Measurements from ENCODE around the gene CCNL1.

Gene CCNL1

DNA sequence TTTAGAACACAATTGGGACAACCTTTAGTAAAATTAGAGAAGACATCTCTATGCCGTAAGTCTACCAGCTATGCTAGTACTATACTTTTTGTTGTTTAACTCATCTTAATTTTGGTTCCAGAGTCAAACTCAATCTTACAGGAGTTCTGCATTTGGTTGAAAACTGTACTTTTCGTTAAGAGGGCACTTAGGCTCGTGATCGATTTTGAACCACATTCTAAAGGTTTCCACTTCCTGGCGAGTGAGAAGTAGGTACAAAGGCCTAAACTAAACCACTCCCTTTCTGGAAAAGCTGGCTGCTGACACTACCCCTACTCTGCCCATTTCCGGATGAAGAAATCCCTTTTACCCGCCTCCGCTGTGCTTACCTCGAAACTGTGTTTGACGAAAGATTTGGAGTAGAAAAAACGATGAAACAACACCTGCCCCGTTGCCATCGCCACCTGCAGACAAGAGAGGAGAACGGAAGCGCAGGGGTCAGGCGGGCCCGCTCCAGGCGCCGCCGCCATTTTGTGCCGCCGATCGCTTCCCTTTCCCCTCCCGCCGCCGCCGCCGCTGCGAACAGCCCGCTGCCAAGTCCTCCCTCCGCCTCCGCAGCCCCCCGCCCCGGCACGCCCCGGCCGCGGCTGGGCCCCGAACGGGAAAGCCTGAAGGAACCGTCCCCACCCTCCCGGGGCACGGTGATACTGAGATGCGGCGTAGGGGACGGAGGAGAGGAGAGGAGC lies 748 bp downstream of the CCNL1 start:
- Mint-ChIP-seq H3K9me3 (no peaks in the 10 kb centered on the region), H3K27me3 (no peaks in the 10 kb centered on the region), H3K4me3 (peak overlapping the region; percentile 85), H3K27ac (peak overlapping the region; percentile 95), H3K36me3 (peaks cover 50% of the 10 kb centered on the region), H3K4me1 (peaks cover 66% of the 10 kb centered on the region)
- peak; percentile 75 for ATAC-seq

DNA sequence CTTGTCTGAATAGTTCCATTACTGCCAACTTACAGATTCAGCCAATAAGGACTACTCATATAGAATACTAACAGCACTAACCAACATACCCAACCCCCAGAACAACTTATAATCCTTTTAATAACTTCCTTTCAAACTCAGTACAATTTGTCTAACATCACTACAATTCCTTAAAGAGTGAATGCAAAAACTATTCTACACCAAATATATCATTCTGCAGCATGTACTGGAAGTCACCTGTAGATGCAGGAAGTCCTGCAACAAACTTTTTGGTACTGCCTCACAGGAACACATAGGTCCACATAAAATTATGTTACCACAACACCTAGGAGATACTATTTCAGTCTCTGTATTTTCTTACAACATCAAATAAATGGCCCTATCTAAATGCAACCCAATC lies 2.1 kb downstream of the CCNL1 start:
- H3K9me3 Mint-ChIP-seq = no peaks in the 10 kb centered on the region
- peaks cover 57% of the 10 kb centered on the region for H3K4me1 Mint-ChIP-seq
- ATAC-seq = no peak
- H3K27me3 Mint-ChIP-seq = no peaks in the 10 kb centered on the region
- H3K27ac Mint-ChIP-seq = peak overlapping the region; percentile 95
- H3K4me3 Mint-ChIP-seq = peak overlapping the region; percentile 85
- H3K36me3 Mint-ChIP-seq = peaks cover 51% of the 10 kb centered on the region

DNA sequence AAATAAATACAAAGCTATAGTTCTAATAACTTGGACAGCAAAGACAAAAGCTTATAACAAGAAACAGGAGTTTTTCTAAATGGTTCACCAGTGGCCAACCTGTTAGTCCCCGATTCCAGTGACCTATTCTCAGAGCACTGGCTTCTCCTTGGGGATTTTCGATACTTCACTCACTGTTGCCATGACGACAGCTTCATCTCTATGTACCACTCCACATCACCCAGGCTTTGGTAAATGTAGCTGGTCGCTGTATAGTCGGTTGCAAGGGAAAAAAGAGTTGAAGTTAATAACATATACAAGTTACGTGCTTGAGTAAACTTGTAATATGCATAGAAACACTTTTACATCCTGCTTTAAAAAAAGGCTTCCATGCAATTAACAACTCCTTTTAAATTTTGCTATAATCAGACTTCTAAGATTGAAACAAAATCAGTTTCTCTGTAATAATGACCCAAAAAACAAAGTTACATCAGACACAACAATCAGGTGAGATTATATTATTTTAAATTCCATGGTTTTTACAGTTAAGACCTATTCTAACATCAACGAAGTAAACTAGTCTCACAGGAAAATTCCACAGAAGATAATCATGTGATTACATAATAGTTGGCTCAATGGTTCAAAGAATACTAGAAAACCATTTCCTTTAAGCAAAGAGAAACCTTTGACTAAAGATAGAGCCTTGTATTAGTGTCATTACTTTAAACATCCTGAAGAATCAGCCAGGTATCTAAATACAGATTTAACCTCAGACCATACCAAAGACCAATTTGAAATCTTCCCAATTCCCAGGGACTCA lies 2.9 kb downstream of the CCNL1 start:
- Mint-ChIP-seq H3K4me1 (peaks cover 56% of the 10 kb centered on the region), H3K36me3 (peaks cover 51% of the 10 kb centered on the region), H3K27ac (no peak overlapping the region), H3K27me3 (no peaks in the 10 kb centered on the region), H3K9me3 (no peaks in the 10 kb centered on the region), H3K4me3 (peak overlapping the region; percentile 85)
- no peak for ATAC-seq

DNA sequence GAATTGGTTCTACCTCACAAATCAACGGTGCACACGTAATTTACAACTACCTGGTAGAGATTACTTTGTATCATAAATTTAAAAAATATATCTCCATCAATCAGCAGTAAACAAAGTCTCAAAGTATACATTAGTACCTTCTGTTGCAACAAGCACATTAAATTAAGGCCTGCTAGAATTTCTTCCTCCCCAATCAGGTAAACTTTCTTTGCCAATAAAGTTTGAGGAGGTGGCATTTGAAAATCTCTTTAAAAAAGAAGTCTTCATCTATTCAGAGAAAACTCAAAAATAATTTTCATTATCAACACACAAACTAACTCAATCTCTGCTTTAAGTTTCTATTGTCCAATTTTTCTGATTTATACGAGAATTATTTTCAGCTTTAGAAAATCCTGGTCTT lies 4.4 kb downstream of the CCNL1 start:
- no peaks in the 10 kb centered on the region for H3K9me3 Mint-ChIP-seq
- no peak for ATAC-seq
- H3K4me1 Mint-ChIP-seq = peaks cover 51% of the 10 kb centered on the region
- H3K27me3 Mint-ChIP-seq = no peaks in the 10 kb centered on the region
- no peak overlapping the region for H3K27ac Mint-ChIP-seq
- H3K4me3 Mint-ChIP-seq = no peak overlapping the region
- peaks cover 63% of the 10 kb centered on the region for H3K36me3 Mint-ChIP-seq

DNA sequence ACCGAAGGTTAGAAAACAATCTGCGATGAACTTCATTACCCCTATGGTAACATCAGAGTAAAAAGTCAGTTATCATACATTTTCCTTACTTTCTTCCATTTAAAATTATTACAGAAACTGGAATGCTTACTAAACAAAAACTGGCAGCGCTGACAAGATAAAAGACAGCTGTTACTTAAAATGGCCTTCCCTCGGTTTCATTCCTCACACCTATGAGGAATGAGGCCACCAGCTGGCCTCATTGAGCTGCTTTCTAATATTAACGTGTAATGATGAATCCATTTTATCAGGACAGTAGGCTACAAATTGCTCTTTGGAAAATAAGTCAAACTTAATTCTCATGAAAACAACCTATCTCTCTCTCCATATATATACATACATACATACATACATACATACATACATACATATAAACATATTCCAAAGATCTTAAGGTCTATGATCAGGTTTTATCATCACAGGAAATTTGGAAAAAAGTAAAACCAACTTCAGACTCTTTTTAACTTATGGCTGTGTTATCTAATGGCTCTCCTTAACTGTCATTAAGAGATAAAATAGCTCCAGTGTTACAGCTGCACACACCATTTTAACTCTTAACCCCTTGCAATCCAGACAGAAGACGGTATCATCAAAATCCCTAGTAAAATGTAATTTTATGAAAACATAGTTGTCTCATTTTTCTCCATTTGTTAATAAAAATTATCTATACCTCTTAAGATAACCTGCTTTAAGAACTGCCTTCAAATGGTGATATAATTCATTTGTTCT lies 5.2 kb downstream of the CCNL1 start:
- peak overlapping the region; percentile 21 for H3K4me3 Mint-ChIP-seq
- H3K4me1 Mint-ChIP-seq = peaks cover 50% of the 10 kb centered on the region
- peaks cover 67% of the 10 kb centered on the region for H3K36me3 Mint-ChIP-seq
- ATAC-seq = no peak
- no peaks in the 10 kb centered on the region for H3K9me3 Mint-ChIP-seq
- H3K27me3 Mint-ChIP-seq = no peaks in the 10 kb centered on the region
- H3K27ac Mint-ChIP-seq = no peak overlapping the region

DNA sequence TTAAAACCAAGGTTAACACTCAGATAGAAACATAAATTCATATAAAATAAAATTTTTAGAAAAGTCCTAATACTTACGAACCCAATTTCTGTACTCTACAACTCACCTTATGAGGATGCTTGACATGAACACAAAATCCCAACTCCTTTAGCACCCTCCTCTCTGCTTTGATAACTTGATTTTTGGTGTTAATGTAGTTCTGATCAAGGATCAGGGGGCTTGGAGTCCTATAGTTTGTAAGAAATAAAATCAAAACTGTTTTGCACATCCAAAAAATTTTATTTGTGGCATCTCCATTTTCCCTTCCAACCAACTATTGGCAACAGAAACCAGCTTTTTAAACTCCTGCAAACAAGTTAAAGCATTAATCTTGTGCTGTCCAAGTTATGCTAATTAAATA lies 7.0 kb downstream of the CCNL1 start:
- Mint-ChIP-seq H3K9me3 (no peaks in the 10 kb centered on the region), H3K36me3 (peaks cover 69% of the 10 kb centered on the region), H3K27ac (no peak overlapping the region), H3K4me3 (no peak overlapping the region), H3K27me3 (no peaks in the 10 kb centered on the region), H3K4me1 (peaks cover 55% of the 10 kb centered on the region)
- ATAC-seq = no peak

DNA sequence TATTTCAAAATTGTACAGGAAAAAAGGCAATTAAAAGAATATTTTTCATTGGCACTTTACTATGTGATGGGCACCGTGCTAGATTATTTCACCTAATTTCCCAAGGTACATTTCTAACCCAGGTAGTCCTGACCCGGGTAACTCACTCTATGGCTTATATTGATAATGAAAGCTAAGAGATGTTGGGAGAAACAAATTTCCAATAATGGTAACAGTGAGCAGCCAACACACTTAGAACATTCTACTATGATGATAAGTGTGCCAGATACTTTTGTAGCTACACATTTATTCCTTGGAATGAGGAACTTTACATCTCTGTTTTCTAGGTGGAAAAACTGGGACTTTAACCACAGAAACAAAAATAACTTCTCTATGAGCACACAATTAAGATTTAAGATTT lies 7.5 kb downstream of the CCNL1 start:
- Mint-ChIP-seq H3K4me1 (peaks cover 50% of the 10 kb centered on the region), H3K9me3 (no peaks in the 10 kb centered on the region), H3K4me3 (no peak overlapping the region), H3K27ac (no peak overlapping the region), H3K27me3 (no peaks in the 10 kb centered on the region), H3K36me3 (peaks cover 65% of the 10 kb centered on the region)
- no peak for ATAC-seq

DNA sequence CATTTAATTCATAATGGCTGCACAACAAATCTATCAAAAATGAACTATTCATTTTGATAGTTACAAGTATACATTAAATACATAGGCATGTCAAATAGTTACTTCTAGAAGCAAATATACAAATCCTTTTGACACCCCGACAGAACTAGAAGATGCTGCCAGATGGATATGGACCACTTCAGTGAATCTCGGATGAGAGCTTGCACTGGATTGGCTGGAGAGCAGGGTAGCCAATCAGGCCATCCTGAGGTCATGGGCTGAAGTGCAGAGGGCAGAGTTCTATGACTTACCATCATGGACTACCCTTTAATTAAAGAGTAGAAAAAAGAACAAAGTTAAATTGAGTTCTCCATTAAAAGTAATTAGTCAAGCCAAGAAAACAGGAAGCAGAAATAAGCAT lies 8.3 kb downstream of the CCNL1 start:
- Mint-ChIP-seq H3K36me3 (peaks cover 62% of the 10 kb centered on the region), H3K27ac (no peak overlapping the region), H3K27me3 (no peaks in the 10 kb centered on the region), H3K9me3 (no peaks in the 10 kb centered on the region), H3K4me3 (no peak overlapping the region), H3K4me1 (peaks cover 42% of the 10 kb centered on the region)
- no peak for ATAC-seq

DNA sequence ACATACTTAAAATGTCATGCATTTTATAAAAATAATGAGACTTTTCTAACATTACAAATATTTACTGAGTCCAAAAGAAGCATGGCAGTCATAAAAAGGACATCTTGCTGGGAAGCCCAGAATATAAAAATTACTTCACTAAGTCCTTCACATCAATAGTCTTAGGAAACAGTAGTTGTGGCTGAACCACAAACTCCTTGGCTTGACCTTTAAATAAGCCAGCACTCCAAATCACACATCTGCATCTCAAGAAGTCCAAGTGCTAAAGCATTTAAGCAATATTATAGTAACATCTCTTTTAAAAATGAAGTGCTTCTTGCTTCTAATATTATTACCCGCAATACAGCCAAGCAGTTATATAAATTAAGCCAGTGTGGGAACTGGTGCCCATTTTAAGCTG lies 8.8 kb downstream of the CCNL1 start:
- Mint-ChIP-seq H3K27ac (no peak overlapping the region), H3K4me1 (peaks cover 37% of the 10 kb centered on the region), H3K4me3 (no peak overlapping the region), H3K36me3 (peaks cover 61% of the 10 kb centered on the region), H3K27me3 (no peaks in the 10 kb centered on the region), H3K9me3 (no peaks in the 10 kb centered on the region)
- ATAC-seq = no peak

DNA sequence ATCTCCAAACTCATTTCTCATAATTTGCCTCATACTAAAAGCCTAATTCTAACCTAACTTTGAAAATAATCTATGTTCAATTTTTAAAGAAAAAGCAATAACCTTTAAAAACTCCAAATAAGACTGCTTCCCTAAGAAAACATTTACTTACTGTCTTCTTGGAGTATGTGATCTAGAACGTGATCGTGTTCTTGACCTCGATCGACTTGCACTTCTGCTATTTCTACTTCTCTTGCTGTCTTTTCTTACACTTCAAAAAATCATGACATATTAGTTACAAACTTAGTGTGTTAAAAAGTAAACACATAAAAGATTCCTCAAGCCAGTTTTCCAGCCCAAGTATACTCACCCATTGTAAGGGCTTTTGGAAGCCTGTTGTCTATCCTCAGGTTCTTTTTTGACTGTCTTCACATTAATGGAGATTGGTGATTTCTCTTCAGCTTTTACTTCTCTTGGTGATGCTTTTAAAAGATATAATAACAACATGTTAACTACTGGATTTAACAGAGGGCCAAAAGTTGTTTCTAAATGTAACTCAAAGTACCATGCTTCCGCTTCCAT lies 10.7 kb downstream of the CCNL1 start:
- Mint-ChIP-seq H3K27ac (peak overlapping the region; percentile 65), H3K4me1 (peaks cover 19% of the 10 kb centered on the region), H3K9me3 (no peaks in the 10 kb centered on the region), H3K4me3 (no peak overlapping the region), H3K36me3 (peaks cover 68% of the 10 kb centered on the region), H3K27me3 (no peaks in the 10 kb centered on the region)
- no peak for ATAC-seq

DNA sequence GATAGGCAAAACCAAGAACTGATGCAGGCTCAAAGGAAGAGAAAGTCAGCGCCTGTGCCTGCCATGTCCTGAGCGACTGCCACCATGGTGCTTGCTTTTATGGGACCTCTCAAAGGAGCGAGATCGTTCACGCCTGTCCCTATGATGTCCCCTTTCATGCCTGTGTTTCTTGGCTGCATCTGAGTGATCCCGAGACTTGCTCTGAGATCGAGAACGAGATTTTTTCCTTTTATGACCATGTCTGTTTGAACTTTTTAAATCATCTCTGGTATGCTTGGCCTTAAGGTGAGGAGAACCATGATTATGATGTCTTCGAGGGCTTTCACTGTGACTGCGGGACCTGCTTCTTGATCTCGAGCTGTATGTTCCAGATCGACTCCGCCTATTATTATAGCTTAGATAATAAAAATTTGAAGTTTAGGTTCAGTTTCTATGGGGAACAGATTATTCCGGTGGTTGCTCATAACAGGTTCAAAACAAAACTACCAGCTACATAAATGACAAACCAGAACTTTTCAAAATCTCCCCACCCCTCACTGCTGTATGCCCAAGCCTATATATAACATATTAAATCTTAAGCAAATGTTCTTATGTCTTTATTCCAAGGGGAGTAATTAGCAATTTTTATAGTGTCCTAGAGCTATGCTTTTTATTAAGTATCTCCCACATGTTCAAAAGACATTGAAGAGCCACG lies 11.6 kb downstream of the CCNL1 start:
- H3K4me1 Mint-ChIP-seq = peaks cover 18% of the 10 kb centered on the region
- no peaks in the 10 kb centered on the region for H3K27me3 Mint-ChIP-seq
- H3K36me3 Mint-ChIP-seq = peaks cover 73% of the 10 kb centered on the region
- ATAC-seq = peak; percentile 57
- no peak overlapping the region for H3K4me3 Mint-ChIP-seq
- H3K9me3 Mint-ChIP-seq = no peaks in the 10 kb centered on the region
- H3K27ac Mint-ChIP-seq = peak overlapping the region; percentile 65

DNA sequence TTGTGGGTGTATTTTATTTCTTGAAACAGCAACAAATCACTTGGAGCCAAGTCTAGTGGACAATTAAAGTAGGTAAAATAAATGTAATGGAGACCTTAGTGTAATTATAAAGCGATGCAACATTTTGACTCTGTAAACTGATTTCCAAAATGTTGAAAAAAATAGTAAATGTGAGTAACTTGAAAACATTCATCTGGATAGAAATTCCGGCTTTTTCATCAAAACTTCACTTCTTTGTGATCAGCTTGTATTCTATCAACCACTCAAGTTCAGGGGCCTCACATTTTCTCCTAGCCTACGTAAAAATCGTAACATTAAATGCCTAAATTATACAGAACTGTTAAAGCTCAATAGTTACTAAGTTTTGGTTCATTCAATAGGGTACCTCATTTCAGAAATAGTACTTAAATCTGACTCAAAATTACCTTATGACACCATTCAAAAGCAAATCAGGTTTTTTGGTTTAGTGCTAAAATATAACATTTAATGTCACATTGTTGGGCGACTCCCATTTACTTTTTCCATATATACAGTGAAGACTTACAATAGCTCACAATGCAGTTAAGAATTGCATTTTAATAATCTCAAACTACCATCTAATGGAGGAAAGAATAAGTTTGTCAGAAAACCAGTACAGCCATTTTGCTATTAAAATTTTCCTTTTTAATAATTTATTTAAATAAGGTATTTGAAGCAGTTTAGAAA lies 12.7 kb downstream of the CCNL1 start:
- Mint-ChIP-seq H3K36me3 (peaks cover 75% of the 10 kb centered on the region), H3K4me3 (no peak overlapping the region), H3K27ac (no peak overlapping the region)

DNA sequence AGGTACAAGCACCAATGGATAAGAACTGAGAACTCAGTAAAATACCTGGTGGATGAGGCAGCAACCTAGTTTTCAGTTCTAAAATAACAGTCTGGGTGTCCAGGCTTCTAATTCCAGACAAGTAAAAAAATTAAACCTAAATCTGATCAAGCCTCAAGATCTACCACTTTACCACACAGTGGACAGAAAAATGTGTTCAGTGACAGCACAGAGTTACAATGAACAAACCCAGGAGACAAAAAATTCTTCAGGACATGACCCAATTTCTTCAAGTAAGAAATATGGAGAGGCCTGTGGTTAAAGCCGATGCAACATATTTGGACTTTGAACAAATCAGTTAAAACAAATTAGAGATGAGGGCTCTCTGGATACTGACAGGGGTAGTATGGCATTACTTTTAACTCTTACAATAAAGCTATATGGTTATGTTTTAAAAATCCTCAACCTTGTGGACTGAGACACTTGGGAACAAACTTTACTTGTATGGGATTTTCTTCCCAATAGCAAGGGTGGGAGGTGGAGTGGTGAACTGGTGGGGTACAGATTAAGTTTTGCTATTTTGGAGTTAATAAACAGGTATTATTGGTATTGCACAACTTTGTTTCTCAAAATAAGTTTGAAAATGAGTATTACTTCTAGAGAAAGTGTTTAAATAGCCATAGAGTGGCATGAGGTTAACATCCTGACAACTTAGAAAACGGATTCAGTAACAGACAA lies 14.2 kb downstream of the CCNL1 start:
- Mint-ChIP-seq H3K4me3 (no peak overlapping the region), H3K27ac (peak overlapping the region; percentile 32), H3K36me3 (peaks cover 73% of the 10 kb centered on the region), H3K27me3 (no peaks in the 10 kb centered on the region), H3K4me1 (peaks cover 13% of the 10 kb centered on the region), H3K9me3 (no peaks in the 10 kb centered on the region)
- no peak for ATAC-seq

More for the DNA sequence above, 12.7 kb downstream of the CCNL1 start:
- H3K9me3 Mint-ChIP-seq = no peaks in the 10 kb centered on the region
- H3K4me1 Mint-ChIP-seq = peaks cover 18% of the 10 kb centered on the region
- ATAC-seq = no peak
- H3K27me3 Mint-ChIP-seq = no peaks in the 10 kb centered on the region

DNA sequence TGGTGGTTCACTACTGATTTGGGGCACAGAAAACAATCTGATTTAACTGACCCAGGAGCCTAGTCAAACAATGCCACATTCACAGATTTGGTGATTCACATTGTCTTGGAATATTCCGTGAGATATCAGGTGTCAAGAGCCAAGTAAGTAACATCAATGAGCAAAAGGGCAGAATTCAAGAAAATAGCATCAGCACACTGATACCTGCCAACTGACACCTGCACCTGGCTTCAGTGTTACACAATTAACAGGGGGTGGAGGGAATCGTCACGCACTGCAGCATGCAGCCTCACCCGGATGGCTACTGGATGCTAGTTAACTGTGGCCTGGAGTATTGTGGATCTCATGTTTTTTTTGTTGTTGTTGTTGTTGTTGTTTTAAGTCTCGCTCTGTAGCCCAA lies 17.6 kb downstream of the CCNL1 start:
- no peak overlapping the region for H3K27ac Mint-ChIP-seq
- H3K4me3 Mint-ChIP-seq = no peak overlapping the region
- no peaks in the 10 kb centered on the region for H3K27me3 Mint-ChIP-seq
- ATAC-seq = no peak
- no peaks in the 10 kb centered on the region for H3K4me1 Mint-ChIP-seq
- peaks cover 56% of the 10 kb centered on the region for H3K36me3 Mint-ChIP-seq
- no peaks in the 10 kb centered on the region for H3K9me3 Mint-ChIP-seq

All from stimulated activated memory B cell treated with anti-CD40 and anti-IgM and Interleukin-4, amounts not matched to agents 10 μg/mL and 1 μg/mL and 100 μg/mL, for 72 hours (primary cell).